Measurements from ENCODE around the gene NOP56.

Gene NOP56

GRCh38 chr20:2637246-2637645, 15.2 kb upstream of the NOP56 start:
- TF ChIP-seq, protein P1, sequence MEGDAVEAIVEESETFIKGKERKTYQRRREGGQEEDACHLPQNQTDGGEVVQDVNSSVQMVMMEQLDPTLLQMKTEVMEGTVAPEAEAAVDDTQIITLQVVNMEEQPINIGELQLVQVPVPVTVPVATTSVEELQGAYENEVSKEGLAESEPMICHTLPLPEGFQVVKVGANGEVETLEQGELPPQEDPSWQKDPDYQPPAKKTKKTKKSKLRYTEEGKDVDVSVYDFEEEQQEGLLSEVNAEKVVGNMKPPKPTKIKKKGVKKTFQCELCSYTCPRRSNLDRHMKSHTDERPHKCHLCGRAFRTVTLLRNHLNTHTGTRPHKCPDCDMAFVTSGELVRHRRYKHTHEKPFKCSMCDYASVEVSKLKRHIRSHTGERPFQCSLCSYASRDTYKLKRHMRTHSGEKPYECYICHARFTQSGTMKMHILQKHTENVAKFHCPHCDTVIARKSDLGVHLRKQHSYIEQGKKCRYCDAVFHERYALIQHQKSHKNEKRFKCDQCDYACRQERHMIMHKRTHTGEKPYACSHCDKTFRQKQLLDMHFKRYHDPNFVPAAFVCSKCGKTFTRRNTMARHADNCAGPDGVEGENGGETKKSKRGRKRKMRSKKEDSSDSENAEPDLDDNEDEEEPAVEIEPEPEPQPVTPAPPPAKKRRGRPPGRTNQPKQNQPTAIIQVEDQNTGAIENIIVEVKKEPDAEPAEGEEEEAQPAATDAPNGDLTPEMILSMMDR (conservative IDR thresholded peaks at IDR 0.05; ENCODE audit: control insufficient read depth, insufficient read depth, low read depth, low read length) = no peak
- no peak for DNase-seq (ENCODE audit: low read depth)
- no peak overlapping the region for H3K4me3 ChIP-seq (ENCODE audit: control insufficient read depth, low read depth, low read length)

DNA sequence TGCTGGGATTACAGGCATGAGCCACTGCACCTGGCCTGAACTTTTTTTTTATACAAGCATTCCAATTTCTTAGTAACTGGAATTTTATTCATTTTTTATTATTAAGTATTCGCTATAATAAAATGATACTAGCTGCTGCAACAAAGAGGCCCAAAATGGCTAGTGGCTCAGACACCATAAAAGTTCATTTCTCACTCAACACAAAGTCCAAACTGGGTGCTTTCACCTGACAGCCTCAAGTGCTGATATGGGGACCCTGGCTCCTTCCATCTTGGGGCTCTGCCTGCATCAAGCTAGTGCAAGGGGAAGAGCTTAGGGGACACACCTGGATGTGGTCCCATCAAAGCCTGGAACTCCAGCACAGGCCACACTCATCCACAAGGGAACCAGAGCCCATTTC, 12.2 kb upstream of the NOP56 start:
- no peak overlapping the region for H3K4me3 ChIP-seq (ENCODE audit: control insufficient read depth, low read depth, low read length)
- DNase-seq (ENCODE audit: low read depth) = no peak
- TF ChIP-seq, protein P1 (conservative IDR thresholded peaks at IDR 0.05; ENCODE audit: control insufficient read depth, insufficient read depth, low read depth, low read length) = no peak

GRCh38 chr20:2640899-2641298, 11.5 kb upstream of the NOP56 start:
- no peak for DNase-seq (ENCODE audit: low read depth)
- H3K4me3 ChIP-seq (ENCODE audit: control insufficient read depth, low read depth, low read length) = no peak overlapping the region
- TF ChIP-seq, protein P1 (conservative IDR thresholded peaks at IDR 0.05; ENCODE audit: control insufficient read depth, insufficient read depth, low read depth, low read length) = no peak

DNA sequence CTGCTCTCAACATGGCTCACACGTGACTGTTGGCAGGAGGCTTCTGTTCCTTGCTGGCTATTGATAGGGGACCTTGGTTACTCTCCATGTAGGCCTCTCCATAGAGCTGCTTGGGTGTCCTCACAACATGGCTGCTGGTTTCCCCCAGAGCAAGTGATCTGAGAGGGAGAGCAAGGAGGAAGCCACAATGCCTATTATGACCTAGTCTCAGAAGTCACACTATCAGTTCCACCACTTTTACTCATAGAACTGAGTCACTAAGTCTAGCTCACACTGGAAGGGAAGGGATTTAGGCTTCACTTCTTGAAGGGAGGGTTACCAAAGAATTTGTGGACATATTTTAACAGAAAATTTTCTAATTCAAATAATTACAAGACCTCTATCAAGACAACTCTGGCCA, 8.7 kb upstream of the NOP56 start:
- TF ChIP-seq, protein P1 (conservative IDR thresholded peaks at IDR 0.05; ENCODE audit: control insufficient read depth, insufficient read depth, low read depth, low read length) = no peak
- no peak overlapping the region for H3K4me3 ChIP-seq (ENCODE audit: control insufficient read depth, low read depth, low read length)
- DNase-seq (ENCODE audit: low read depth) = no peak

- DNase-seq (ENCODE audit: low read depth) = no peak
- TF ChIP-seq, protein P1 (conservative IDR thresholded peaks at IDR 0.05; ENCODE audit: control insufficient read depth, insufficient read depth, low read depth, low read length) = no peak
- H3K4me3 ChIP-seq (ENCODE audit: control insufficient read depth, low read depth, low read length) = peak overlapping the region; percentile 100
Measured at GRCh38 chr20:2652724-2653555, 508 bp downstream of the NOP56 start.

DNA sequence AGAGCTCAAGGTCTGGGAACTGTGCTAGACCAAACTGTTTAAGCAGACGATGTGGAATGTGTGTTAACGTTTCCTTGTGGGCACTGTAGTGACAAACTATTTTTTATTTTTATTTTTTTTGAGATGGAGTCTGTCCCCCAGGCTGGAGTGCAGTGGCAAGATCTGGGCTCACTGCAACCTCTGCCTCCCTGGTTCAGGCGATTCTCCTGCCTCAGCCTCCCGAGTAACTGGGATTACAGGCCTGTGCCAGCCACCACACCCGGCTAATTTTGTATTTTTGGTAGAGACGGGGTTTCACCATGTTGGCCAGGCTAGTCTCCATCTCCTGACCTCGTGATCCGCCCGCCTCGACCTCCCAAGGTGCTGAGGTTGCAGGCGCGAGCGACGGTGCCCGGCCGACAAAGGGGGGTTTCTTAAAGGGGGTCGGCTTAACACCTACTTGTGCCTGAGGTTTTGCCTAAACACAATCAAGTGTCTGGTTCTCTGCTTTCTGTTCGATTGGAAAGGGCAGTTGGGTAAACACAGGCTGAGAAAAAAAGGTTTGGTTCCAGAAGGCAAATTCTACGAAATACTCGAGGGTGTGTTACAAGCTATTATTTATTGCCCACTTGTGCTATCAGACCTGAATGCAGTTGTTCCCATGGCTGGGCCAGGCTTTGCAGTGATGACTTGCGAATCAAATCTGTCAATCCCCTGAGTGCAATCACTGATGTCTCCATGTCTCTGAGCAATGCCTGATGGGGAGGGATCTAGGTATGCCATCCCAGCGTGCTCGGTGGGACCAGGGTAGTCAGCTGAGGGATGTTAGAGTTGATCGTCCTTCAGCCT, 1.3 kb downstream of the NOP56 start:
- H3K4me3 ChIP-seq (ENCODE audit: control insufficient read depth, low read depth, low read length) = peak overlapping the region; percentile 100
- TF ChIP-seq, protein P1 (conservative IDR thresholded peaks at IDR 0.05; ENCODE audit: control insufficient read depth, insufficient read depth, low read depth, low read length) = no peak
- DNase-seq (ENCODE audit: low read depth) = peak; percentile 12

Data from fibroblast of mammary gland (primary cell).